OCI-LY3 (cell line): ENCODE measurements around the gene BRK1.
A peak's percentile ranks its signal among the peaks of the same experiment; 100 is the strongest.

Experiments
- CTCF ChIP-seq: fragments of 200-600, 300-600 bp; sonication (generic); IDR thresholded peaks from 2 replicates; pipeline ENCODE4 v1.5.1; 2014; ENCODE audit warnings: antibody characterized with exemption, low read length, low read depth
- EZH2phosphoT487 ChIP-seq: fragments of 200-600 bp; shearing (Covaris generic); IDR thresholded peaks from 2 replicates; pipeline ENCODE4 v1.6.1; 2018; ENCODE audit warnings: antibody characterized with exemption, mixed run types, low read depth

GRCh38 chr3:10169000-10169496 lies 53.6 kb downstream of the BRK1 start:
- TF ChIP-seq CTCF: 0 out of 2 replicates have a peak, but pooled peaks have one; percentile 11
- no peak for TF ChIP-seq EZH2phosphoT487
